Glutamatergic neuron (in vitro differentiated cells): ENCODE measurements around the gene TP53TG3F. TPM values are rescaled to one million over a fixed set of nuclear protein-coding genes. Genes with fewer than 3 reads are reported as not detected.
"Not testable (repeated sequence)": the region's sequence is repeated elsewhere in the genome, so short reads cannot be mapped to it uniquely, and the experiment has no call there.

ENCODE experiments used
- DNase-seq: peaks from one replicate; pipeline ENCODE4 v3.0.0; 2022
- H3K27ac Mint-ChIP-seq: one replicate; pipeline ENCODE4 v1.8.0; 2020; ENCODE audit warnings: mild to moderate bottlenecking, mixed read lengths, inconsistent platforms; ENCODE audit not compliant: unreplicated experiment
- H3K27me3 Mint-ChIP-seq: one replicate; pipeline ENCODE4 v1.8.0; 2020; ENCODE audit warnings: mild to moderate bottlenecking, moderate library complexity, mixed read lengths, inconsistent platforms; ENCODE audit not compliant: unreplicated experiment
- H3K36me3 Mint-ChIP-seq: one replicate; pipeline ENCODE4 v1.8.0; 2020; ENCODE audit warnings: mild to moderate bottlenecking, mixed read lengths, inconsistent platforms; ENCODE audit not compliant: unreplicated experiment
- H3K4me1 Mint-ChIP-seq: one replicate; pipeline ENCODE4 v1.8.0; 2020; ENCODE audit warnings: mild to moderate bottlenecking, low read depth, mixed read lengths, inconsistent platforms; ENCODE audit not compliant: unreplicated experiment
- H3K4me3 Mint-ChIP-seq: one replicate; pipeline ENCODE4 v1.8.0; 2020; ENCODE audit warnings: mild to moderate bottlenecking, mixed read lengths, inconsistent platforms; ENCODE audit not compliant: unreplicated experiment
- H3K9me3 Mint-ChIP-seq: one replicate; pipeline ENCODE4 v1.8.0; 2020; ENCODE audit warnings: mild to moderate bottlenecking, moderate library complexity, mixed read lengths, inconsistent platforms; ENCODE audit not compliant: unreplicated experiment
- long read RNA-seq: library from polyadenylated mRNA; unstranded; transcript quantifications from one replicate; pipeline ENCODE4 v2.0.0, GENCODE V29; 2020; ENCODE audit not compliant: unreplicated experiment
- total RNA-seq: library from RNA; stranded (reverse); fragmentation: NEBNext Ultra II Directional; extraction: Animal tissue kit (Norgen Biotek cat#: 25700); gene quantifications from one replicate; pipeline ENCODE4 v1.2.1, GENCODE V29; 2021; ENCODE audit not compliant: unreplicated experiment

TP53TG3F gene, protein sequence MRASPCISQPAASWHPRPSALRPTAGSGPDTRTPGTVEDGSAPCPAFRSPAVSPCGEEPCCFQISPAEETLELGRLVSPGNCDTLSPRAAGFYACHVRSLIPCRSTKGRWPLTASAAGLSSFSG
- not detected for total RNA-seq
- long read RNA-seq, result 0 reads

GRCh38 chr16:33459312-33459711 is at the start of gene TP53TG3F:
TP53TG3F (plus strand) TSS chr16:33459612; CDS start chr16:33459680, 68 bp downstream.
- not testable (repeated sequence) for H3K27me3 Mint-ChIP-seq, H3K27ac Mint-ChIP-seq, H3K4me1 Mint-ChIP-seq, H3K9me3 Mint-ChIP-seq, DNase-seq, H3K4me3 Mint-ChIP-seq, H3K36me3 Mint-ChIP-seq

- H3K27me3 Mint-ChIP-seq, H3K4me3 Mint-ChIP-seq, DNase-seq, H3K27ac Mint-ChIP-seq, H3K9me3 Mint-ChIP-seq, H3K4me1 Mint-ChIP-seq, H3K36me3 Mint-ChIP-seq: not testable (repeated sequence)
These were observed 32.2 kb downstream of the TP53TG3F start for GRCh38 chr16:33491611-33492010.

- DNase-seq, H3K4me1 Mint-ChIP-seq, H3K9me3 Mint-ChIP-seq, H3K27me3 Mint-ChIP-seq, H3K4me3 Mint-ChIP-seq, H3K36me3 Mint-ChIP-seq, H3K27ac Mint-ChIP-seq: not testable (repeated sequence)
These were observed 47.8 kb downstream of the TP53TG3F start for GRCh38 chr16:33507231-33507630.

DNA sequence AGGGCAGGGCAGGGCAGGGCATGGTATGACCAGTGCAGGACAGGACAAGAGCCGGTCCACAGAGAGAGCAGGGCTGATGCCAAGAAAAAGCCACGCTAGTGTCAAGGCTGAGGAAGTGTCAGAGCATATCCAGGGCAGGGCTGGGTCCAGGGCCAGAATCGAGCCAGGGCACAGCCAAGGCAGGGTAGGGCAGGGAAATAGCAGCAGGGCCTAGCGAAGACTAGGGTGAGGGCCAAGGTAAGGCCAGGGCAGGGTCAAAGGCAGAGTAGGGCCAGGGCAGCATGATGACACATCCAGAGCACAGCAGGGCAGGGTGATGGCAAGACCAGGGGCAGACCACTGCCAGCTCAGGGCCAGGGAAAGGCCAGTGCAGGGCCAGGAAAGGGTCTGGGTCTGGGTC is 49.7 kb downstream of the TP53TG3F start:
- not testable (repeated sequence) for H3K27ac Mint-ChIP-seq, H3K4me3 Mint-ChIP-seq, DNase-seq, H3K36me3 Mint-ChIP-seq, H3K4me1 Mint-ChIP-seq, H3K27me3 Mint-ChIP-seq, H3K9me3 Mint-ChIP-seq

GRCh38 chr16:33509906-33510305 is 50.5 kb downstream of the TP53TG3F start:
- H3K27me3 Mint-ChIP-seq, H3K27ac Mint-ChIP-seq: not testable (repeated sequence)

More at GRCh38 chr16:33509906-33510305, 50.5 kb downstream of the TP53TG3F start:
- not testable (repeated sequence) for DNase-seq, H3K4me3 Mint-ChIP-seq, H3K4me1 Mint-ChIP-seq, H3K9me3 Mint-ChIP-seq, H3K36me3 Mint-ChIP-seq

Other genes with a start within 250 kb of the TP53TG3F start
- not detected for gene TP53TG3E, start 155.3 kb upstream of the TP53TG3F start, total RNA-seq
- gene TP53TG3B, start 98.8 kb upstream of the TP53TG3F start, total RNA-seq, result not detected